Measurements from ENCODE around the gene KCTD1. TPM values are rescaled to one million over a fixed set of nuclear protein-coding genes. Genes with fewer than 3 reads are reported as not detected.

The KCTD1 gene
- polyA plus RNA-seq, 1 of the 3 experiments (the other 2 are of a cell fraction), result 12.8 TPM

DNA sequence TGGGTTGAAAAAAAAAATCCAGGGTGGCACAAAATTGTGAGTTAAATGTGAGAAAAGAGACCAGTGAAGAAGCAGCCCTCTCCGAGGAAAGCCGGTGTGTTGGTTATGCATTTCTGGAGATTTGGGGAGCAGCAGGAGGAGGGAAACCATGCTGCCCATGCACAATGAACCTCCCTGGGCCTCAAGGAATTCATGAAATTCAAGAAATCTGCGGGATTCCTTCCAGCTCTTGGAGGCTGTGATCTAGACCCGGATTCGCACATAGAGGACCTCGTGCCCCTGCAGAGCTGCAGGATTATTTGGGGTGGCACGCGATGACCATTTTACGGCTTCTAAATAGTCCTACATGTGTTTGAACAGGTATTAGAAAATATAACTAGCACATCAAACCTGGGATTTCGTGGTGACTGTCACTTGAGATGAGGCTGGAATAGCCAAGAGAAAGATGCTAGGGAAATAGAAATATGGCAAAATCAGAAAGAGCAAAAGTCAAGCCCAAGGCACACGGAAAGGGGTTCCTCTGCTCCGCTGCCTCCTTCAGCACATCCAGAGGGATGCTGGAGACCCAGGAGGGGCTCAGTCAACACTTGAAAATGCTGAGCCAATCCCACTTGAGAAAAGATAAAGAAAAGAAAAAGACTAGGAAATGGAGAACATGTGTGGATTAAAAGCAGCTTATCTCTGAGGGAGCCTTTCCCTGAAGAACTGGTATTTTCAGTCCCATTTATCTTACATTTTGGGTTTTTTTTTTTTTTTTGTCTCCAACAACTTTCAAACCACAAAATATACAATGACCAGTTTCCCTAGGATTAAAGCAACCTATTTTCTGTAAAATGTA lies 22.0 kb downstream of the KCTD1 start:
- Histone ChIP-seq H3F3A (replicated peaks; ENCODE audit: insufficient read depth) (no peaks in the 10 kb centered on the region), H3K9me3 (no peaks in the 10 kb centered on the region)

DNA sequence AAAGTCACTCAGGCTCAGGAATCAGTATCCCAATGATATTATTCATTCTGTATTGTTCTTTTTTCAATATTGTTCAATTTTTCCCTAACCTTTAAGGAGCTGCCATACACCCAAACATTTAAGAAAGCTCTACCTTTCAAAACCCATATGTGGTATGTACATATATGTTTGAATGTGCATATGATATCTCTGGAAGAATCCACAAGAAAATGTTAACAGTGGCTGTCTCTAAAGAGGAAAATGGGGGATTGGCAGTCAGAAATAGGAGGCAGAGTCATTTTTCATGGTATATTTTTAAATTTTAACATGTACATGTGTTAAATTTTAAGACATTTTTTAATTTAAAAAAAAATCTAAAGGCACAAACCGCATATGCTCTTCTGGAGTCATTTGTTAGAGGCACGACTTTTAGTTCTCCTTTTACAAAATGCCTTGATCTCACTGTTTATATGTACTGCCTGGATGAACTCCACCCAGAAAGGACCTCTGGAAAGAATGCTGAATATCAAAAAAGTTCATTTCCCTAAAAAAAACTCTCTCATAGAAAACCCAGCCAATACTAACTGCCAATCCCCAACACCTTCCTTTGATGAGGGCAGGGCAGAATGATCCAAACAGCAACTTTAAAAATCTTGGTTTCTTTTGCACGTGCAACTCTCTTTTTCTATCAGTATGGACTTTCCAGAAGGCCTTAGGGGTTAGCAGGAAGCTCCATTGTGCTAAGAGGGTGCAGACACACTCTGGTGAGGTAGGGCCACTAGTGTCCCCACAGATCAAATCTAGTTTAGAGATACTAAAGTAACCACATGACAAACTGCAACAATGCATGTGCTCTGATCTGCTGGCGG lies 23.6 kb downstream of the KCTD1 start:
- Histone ChIP-seq H3F3A (replicated peaks; ENCODE audit: insufficient read depth) (no peaks in the 10 kb centered on the region), H4K20me1 (ENCODE audit: insufficient read depth) (no peaks in the 10 kb centered on the region), H3K9ac (no peak overlapping the region), H3K4me3 (ENCODE audit: low read depth in 2 of 2, low read length in 1 of 2) (no peak overlapping the region), H3K36me3 (replicated peaks in 1 of 2; ENCODE audit: control insufficient read depth in 1 of 2, insufficient read depth in 2 of 2, low read length in 1 of 2) (no peaks in the 10 kb centered on the region), H3K4me1 (ENCODE audit: control insufficient read depth in 1 of 2, insufficient read depth in 2 of 2, low read depth in 1 of 2, low read length in 1 of 2) (peaks cover 0 to 16% of the 10 kb centered on the region in 2 experiments; a peak in 1 of 4 replicates), H2AFZ (ENCODE audit: low read depth) (no peak overlapping the region), H3K9me3 (no peaks in the 10 kb centered on the region), H3K9me2 (no peaks in the 10 kb centered on the region), H3K79me2 (ENCODE audit: insufficient read depth) (peaks cover 6% of the 10 kb centered on the region), H3K4me2 (no peak overlapping the region), H3K27ac (ENCODE audit: low read depth in 2 of 2, low read length in 1 of 2) (no peak overlapping the region), H3K27me3 (ENCODE audit: insufficient read depth) (no peaks in the 10 kb centered on the region)
- POLR2A ChIA-PET, result no interaction called here
- no peak for DNase-seq
- no peak for TF ChIP-seq RCOR1 (IDR thresholded peaks at IDR 0.05; ENCODE audit: low read length)
- no peak for TF ChIP-seq ELF1 (IDR thresholded peaks at IDR 0.05)
- no peak for TF ChIP-seq JUND (IDR thresholded peaks at IDR 0.05)
- TF ChIP-seq, protein P1, sequence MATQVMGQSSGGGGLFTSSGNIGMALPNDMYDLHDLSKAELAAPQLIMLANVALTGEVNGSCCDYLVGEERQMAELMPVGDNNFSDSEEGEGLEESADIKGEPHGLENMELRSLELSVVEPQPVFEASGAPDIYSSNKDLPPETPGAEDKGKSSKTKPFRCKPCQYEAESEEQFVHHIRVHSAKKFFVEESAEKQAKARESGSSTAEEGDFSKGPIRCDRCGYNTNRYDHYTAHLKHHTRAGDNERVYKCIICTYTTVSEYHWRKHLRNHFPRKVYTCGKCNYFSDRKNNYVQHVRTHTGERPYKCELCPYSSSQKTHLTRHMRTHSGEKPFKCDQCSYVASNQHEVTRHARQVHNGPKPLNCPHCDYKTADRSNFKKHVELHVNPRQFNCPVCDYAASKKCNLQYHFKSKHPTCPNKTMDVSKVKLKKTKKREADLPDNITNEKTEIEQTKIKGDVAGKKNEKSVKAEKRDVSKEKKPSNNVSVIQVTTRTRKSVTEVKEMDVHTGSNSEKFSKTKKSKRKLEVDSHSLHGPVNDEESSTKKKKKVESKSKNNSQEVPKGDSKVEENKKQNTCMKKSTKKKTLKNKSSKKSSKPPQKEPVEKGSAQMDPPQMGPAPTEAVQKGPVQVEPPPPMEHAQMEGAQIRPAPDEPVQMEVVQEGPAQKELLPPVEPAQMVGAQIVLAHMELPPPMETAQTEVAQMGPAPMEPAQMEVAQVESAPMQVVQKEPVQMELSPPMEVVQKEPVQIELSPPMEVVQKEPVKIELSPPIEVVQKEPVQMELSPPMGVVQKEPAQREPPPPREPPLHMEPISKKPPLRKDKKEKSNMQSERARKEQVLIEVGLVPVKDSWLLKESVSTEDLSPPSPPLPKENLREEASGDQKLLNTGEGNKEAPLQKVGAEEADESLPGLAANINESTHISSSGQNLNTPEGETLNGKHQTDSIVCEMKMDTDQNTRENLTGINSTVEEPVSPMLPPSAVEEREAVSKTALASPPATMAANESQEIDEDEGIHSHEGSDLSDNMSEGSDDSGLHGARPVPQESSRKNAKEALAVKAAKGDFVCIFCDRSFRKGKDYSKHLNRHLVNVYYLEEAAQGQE (IDR thresholded peaks at IDR 0.05; ENCODE audit: low read depth, low read length), result no peak
- no peak for TF ChIP-seq SMC3 (IDR thresholded peaks at IDR 0.05; ENCODE audit: low read depth, low read length)
- TF ChIP-seq, protein P2, sequence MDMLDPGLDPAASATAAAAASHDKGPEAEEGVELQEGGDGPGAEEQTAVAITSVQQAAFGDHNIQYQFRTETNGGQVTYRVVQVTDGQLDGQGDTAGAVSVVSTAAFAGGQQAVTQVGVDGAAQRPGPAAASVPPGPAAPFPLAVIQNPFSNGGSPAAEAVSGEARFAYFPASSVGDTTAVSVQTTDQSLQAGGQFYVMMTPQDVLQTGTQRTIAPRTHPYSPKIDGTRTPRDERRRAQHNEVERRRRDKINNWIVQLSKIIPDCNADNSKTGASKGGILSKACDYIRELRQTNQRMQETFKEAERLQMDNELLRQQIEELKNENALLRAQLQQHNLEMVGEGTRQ (IDR thresholded peaks at IDR 0.05; ENCODE audit: borderline replicate concordance, low read depth, low read length), result no peak
- TF ChIP-seq MEF2A (IDR thresholded peaks at IDR 0.05; ENCODE audit: borderline replicate concordance, low read depth), result no peak
- TF ChIP-seq, protein P3, sequence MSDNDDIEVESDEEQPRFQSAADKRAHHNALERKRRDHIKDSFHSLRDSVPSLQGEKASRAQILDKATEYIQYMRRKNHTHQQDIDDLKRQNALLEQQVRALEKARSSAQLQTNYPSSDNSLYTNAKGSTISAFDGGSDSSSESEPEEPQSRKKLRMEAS (IDR thresholded peaks at IDR 0.05; ENCODE audit: low read depth), result no peak
- TF ChIP-seq, protein P4, sequence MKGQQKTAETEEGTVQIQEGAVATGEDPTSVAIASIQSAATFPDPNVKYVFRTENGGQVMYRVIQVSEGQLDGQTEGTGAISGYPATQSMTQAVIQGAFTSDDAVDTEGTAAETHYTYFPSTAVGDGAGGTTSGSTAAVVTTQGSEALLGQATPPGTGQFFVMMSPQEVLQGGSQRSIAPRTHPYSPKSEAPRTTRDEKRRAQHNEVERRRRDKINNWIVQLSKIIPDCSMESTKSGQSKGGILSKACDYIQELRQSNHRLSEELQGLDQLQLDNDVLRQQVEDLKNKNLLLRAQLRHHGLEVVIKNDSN (IDR thresholded peaks at IDR 0.05; ENCODE audit: borderline replicate concordance, low read depth), result no peak
- no peak for TF ChIP-seq FOXM1 (IDR thresholded peaks at IDR 0.05; ENCODE audit: low read depth)
- WGBS (ENCODE audit: low lambda C conversion rate), result 96% methylated on average over 4 of the region's 4 CpGs
- CTCF ChIA-PET, result interaction anchor here (4.2 kb wide), 1 partner anchor 23 kb away, joined by 15 read pairs; the partner anchor contains the start of gene KCTD1

More for the DNA sequence above, 22.0 kb downstream of the KCTD1 start:
- Histone ChIP-seq H3K4me2 (no peak overlapping the region), H3K9me2 (no peaks in the 10 kb centered on the region), H3K36me3 (replicated peaks in 1 of 2; ENCODE audit: control insufficient read depth in 1 of 2, insufficient read depth in 2 of 2, low read length in 1 of 2) (no peaks in the 10 kb centered on the region), H3K4me1 (ENCODE audit: control insufficient read depth in 1 of 2, insufficient read depth in 2 of 2, low read depth in 1 of 2, low read length in 1 of 2) (peaks cover 0 to 9% of the 10 kb centered on the region in 2 experiments; a peak in 1 of 4 replicates), H3K27me3 (ENCODE audit: insufficient read depth) (no peaks in the 10 kb centered on the region), H3K4me3 (ENCODE audit: low read depth in 2 of 2, low read length in 1 of 2) (no peak overlapping the region), H3K9ac (no peak overlapping the region), H3K27ac (ENCODE audit: low read depth in 2 of 2, low read length in 1 of 2) (no peak overlapping the region), H4K20me1 (ENCODE audit: insufficient read depth) (no peaks in the 10 kb centered on the region), H2AFZ (ENCODE audit: low read depth) (no peak overlapping the region), H3K79me2 (ENCODE audit: insufficient read depth) (peaks cover 13% of the 10 kb centered on the region)
- no peak for TF ChIP-seq CHD2 (IDR thresholded peaks at IDR 0.05; ENCODE audit: low read length, partially characterized antibody)
- TF ChIP-seq FOXJ3 (CRISPR knock-in tag; IDR thresholded peaks at IDR 0.05), result no peak
- CTCF ChIA-PET, result interaction anchor here (1.9 kb wide), 1 partner anchor 22 kb away, joined by 8 read pairs; the partner anchor contains the start of gene KCTD1
- DNase-seq, result no peak
- POLR2A ChIA-PET, result no interaction called here
- WGBS (ENCODE audit: low lambda C conversion rate), result 94% methylated on average over 12 of the region's 12 CpGs
